HEK293 (cell line): Measurements from ENCODE around the gene ADK.

Experiments used
- CTCF ChIA-PET: fragments of 350-600 bp; formaldehyde crosslinking; extraction: SDS; loops from one replicate; lab custom pipeline; 2021; ENCODE audit warnings: antibody characterized with exemption; lab: Yijun Ruan, JAX
- POLR2A ChIA-PET: fragments of 300-600 bp; formaldehyde crosslinking; extraction: SDS; loops from one replicate; lab custom pipeline; 2020; ENCODE audit warnings: antibody characterized with exemption, inconsistent platforms; lab: Yijun Ruan, JAX
- H3K27ac ChIP-seq: fragments of 200-500 bp; sonication (Bioruptor generic); 2 replicates; pipeline ENCODE4 v1.5.1; 2014; ENCODE audit warnings: low read depth, low read length, control low read depth, inconsistent platforms; ENCODE audit errors: extremely low read depth
- H3K36me3 ChIP-seq, 2 experiments: fragments of 200-500 bp in 1 of 2; sonication (Bioruptor generic) in 1 of 2; 1 replicate in 1 of 2; 2 replicates in 1 of 2; pipeline ENCODE4 v1.5.1; 2014 to 2017; ENCODE audit warnings: inconsistent platforms in 2 of 2, low read length in 2 of 2; ENCODE audit not compliant: control insufficient read depth in 2 of 2, insufficient read depth in 1 of 2
- H3K4me1 ChIP-seq: fragments of 200-500 bp; sonication (Bioruptor generic); 2 replicates; pipeline ENCODE4 v1.5.1; 2014; ENCODE audit warnings: mild to moderate bottlenecking, low read length, inconsistent platforms; ENCODE audit not compliant: control insufficient read depth, insufficient read depth
- H3K4me3 ChIP-seq: 2 replicates; pipeline ENCODE4 v1.5.1; 2011; ENCODE audit warnings: low read depth, mild to moderate bottlenecking, control low read depth, low read length, moderate library complexity
- H3K9me3 ChIP-seq: fragments of 200-500 bp; sonication (Bioruptor generic); 2 replicates; pipeline ENCODE4 v1.5.1; 2014; ENCODE audit warnings: low read depth, low read length, inconsistent platforms; ENCODE audit not compliant: control insufficient read depth, insufficient read depth
- PRDM2 ChIP-seq: fragments of 450-650 bp; formaldehyde crosslinking; IDR thresholded peaks from 2 replicates; pipeline ENCODE4 v1.5.1; 2016; ENCODE audit warnings: missing biosample characterization, missing genetic modification characterization, borderline replicate concordance
- ZBTB1 ChIP-seq: fragments of 450-650 bp; formaldehyde crosslinking; IDR thresholded peaks from 2 replicates; pipeline ENCODE4 v1.5.1; 2016; ENCODE audit warnings: missing biosample characterization, missing genetic modification characterization
- ZFP41 ChIP-seq: fragments of 450-650 bp; formaldehyde crosslinking; IDR thresholded peaks from 2 replicates; pipeline ENCODE4 v1.5.1; 2016; ENCODE audit warnings: missing biosample characterization, missing genetic modification characterization, borderline replicate concordance
- ZNF146 ChIP-seq: fragments of 450-650 bp; formaldehyde crosslinking; IDR thresholded peaks from 2 replicates; pipeline ENCODE4 v1.5.1; 2016; ENCODE audit warnings: missing biosample characterization, missing genetic modification characterization
- ZNF211 ChIP-seq: fragments of 450-650 bp; formaldehyde crosslinking; IDR thresholded peaks from 2 replicates; pipeline ENCODE4 v1.5.1; 2016; ENCODE audit warnings: low read depth, missing biosample characterization, missing genetic modification characterization
- ZNF266 ChIP-seq: fragments of 450-650 bp; formaldehyde crosslinking; IDR thresholded peaks from 2 replicates; pipeline ENCODE4 v1.5.1; 2016; ENCODE audit warnings: missing biosample characterization, missing genetic modification characterization, low read depth
- ZNF280D ChIP-seq: fragments of 450-650 bp; formaldehyde crosslinking; IDR thresholded peaks from 2 replicates; pipeline ENCODE4 v1.5.1; 2016; ENCODE audit warnings: missing biosample characterization, missing genetic modification characterization
- ZNF549 ChIP-seq: fragments of 450-650 bp; IDR thresholded peaks from 2 replicates; pipeline ENCODE4 v1.5.1; 2018; ENCODE audit warnings: missing biosample characterization, missing genetic modification characterization, mild to moderate bottlenecking, inconsistent platforms, moderate library complexity
- ZNF561 ChIP-seq: fragments of 450-650 bp; IDR thresholded peaks from 2 replicates; pipeline ENCODE4 v1.5.1; 2018; ENCODE audit warnings: missing biosample characterization, missing genetic modification characterization, borderline replicate concordance
- ZNF580 ChIP-seq: fragments of 450-650 bp; formaldehyde crosslinking; IDR thresholded peaks from 2 replicates; pipeline ENCODE4 v1.5.1; 2016; ENCODE audit warnings: missing biosample characterization, missing genetic modification characterization
- ZNF776 ChIP-seq: fragments of 450-650 bp; formaldehyde crosslinking; IDR thresholded peaks from 2 replicates; pipeline ENCODE4 v1.5.0; 2017; ENCODE audit warnings: missing biosample characterization, missing genetic modification characterization, borderline replicate concordance
- ZNF791 ChIP-seq: fragments of 450-650 bp; formaldehyde crosslinking; IDR thresholded peaks from 2 replicates; pipeline ENCODE4 v1.5.1; 2016; ENCODE audit warnings: missing biosample characterization, missing genetic modification characterization
- TF ChIP-seq, protein P1 (sequence below): fragments of 450-650 bp; formaldehyde crosslinking; optimal IDR thresholded peaks from 2 replicates; pipeline ENCODE3; 2016; ENCODE audit warnings: missing biosample characterization, mild to moderate bottlenecking, missing genetic modification characterization
- TF ChIP-seq, protein P2 (sequence below): fragments of 450-650 bp; formaldehyde crosslinking; IDR thresholded peaks from 2 replicates; pipeline ENCODE4 v1.5.1; 2016; ENCODE audit warnings: missing biosample characterization, missing genetic modification characterization

The ADK gene

DNA sequence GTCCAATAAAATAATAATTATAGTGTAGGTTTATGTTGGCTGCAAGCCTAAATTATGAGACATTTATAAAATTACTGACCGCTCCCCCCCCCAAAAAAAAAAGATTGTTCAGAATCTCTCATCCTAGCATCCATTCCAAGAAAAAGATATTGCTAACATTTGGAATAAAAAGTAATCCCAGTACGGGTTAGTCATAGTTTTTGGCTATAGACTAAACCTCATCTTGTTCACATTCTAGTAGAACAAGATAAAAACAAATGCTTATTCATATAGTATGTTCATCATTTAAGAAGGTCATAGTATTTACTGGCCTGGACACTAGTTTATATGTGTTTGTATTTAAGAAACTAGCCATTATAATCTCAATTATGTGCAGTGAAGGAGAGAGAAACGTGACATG, 44.0 kb downstream of the ADK start (continued):
- TF ChIP-seq ZNF549 (tag by site-specific recombination) (no peak), ZNF211 (tag by site-specific recombination) (no peak), ZNF776 (tag by site-specific recombination) (no peak), ZFP41 (tag by site-specific recombination) (no peak), ZNF561 (tag by site-specific recombination) (no peak), ZNF280D (tag by site-specific recombination) (no peak), ZNF266 (tag by site-specific recombination) (no peak)
- TF ChIP-seq, protein P1, sequence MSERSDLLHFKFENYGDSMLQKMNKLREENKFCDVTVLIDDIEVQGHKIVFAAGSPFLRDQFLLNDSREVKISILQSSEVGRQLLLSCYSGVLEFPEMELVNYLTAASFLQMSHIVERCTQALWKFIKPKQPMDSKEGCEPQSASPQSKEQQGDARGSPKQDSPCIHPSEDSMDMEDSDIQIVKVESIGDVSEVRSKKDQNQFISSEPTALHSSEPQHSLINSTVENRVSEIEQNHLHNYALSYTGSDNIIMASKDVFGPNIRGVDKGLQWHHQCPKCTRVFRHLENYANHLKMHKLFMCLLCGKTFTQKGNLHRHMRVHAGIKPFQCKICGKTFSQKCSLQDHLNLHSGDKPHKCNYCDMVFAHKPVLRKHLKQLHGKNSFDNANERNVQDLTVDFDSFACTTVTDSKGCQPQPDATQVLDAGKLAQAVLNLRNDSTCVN (tag by site-specific recombination) = no peak

- ChIA-PET POLR2A (no interaction called here), CTCF (interaction anchor here (1.1 kb wide), 1 partner anchor 14 kb away, joined by 8 read pairs; no protein-coding TSS in a partner anchor)
- Histone ChIP-seq H3K9me3 (no peaks in the 10 kb centered on the region), H3K36me3 (peaks cover 0 to 3% of the 10 kb centered on the region in 2 experiments; a peak in 1 of 3 replicates), H3K4me1 (no peaks in the 10 kb centered on the region), H3K27ac (no peak overlapping the region), H3K4me3 (no peak overlapping the region)
- TF ChIP-seq, protein P2, sequence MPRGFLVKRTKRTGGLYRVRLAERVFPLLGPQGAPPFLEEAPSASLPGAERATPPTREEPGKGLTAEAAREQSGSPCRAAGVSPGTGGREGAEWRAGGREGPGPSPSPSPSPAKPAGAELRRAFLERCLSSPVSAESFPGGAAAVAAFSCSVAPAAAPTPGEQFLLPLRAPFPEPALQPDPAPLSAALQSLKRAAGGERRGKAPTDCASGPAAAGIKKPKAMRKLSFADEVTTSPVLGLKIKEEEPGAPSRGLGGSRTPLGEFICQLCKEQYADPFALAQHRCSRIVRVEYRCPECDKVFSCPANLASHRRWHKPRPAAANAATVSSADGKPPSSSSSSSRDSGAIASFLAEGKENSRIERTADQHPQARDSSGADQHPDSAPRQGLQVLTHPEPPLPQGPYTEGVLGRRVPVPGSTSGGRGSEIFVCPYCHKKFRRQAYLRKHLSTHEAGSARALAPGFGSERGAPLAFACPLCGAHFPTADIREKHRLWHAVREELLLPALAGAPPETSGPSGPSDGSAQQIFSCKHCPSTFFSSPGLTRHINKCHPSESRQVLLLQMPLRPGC = no peak
- TF ChIP-seq ZBTB1 (tag by site-specific recombination) (no peak), ZNF791 (tag by site-specific recombination) (no peak), ZNF146 (tag by site-specific recombination) (peak; percentile 94), ZNF580 (tag by site-specific recombination) (peak; percentile 79), PRDM2 (tag by site-specific recombination) (no peak)
Measured at GRCh38 chr10:74199315-74199714, 48.3 kb downstream of the ADK start.
